WTC11 (cell line): ENCODE results near the gene GATD1.

Experiments
- CTCF ChIP-seq: fragments of 200-600 bp; IDR thresholded peaks from 2 replicates; pipeline ENCODE4 v1.8.0; 2022; ENCODE audit warnings: antibody characterized with exemption
- GRHL2 ChIP-seq: fragments of 250-450 bp; sonication (Bioruptor Pico); IDR thresholded peaks from 2 replicates; pipeline ENCODE4 v1.8.0; 2022; ENCODE audit warnings: mild to moderate bottlenecking, moderate library complexity; ENCODE audit not compliant: insufficient replicate concordance, severe bottlenecking
- JUN ChIP-seq: sonication (generic); formaldehyde crosslinking; IDR thresholded peaks from 2 replicates; pipeline ENCODE4 v1.8.0; 2023; ENCODE audit warnings: mild to moderate bottlenecking, missing genetic modification reagents
- MLX ChIP-seq: sonication (generic); formaldehyde crosslinking; IDR thresholded peaks from 2 replicates; pipeline ENCODE4 v1.8.1; 2023; ENCODE audit warnings: mild to moderate bottlenecking, missing genetic modification reagents, moderate library complexity
- SOX15 ChIP-seq: fragments of 250-450 bp; sonication (Bioruptor Pico); IDR thresholded peaks from 2 replicates; pipeline ENCODE4 v1.9.0; 2021; ENCODE audit warnings: mild to moderate bottlenecking

- TF ChIP-seq MLX (CRISPR knock-in tag) (no peak), CTCF (no peak), SOX15 (CRISPR knock-in tag) (no peak), GRHL2 (CRISPR knock-in tag) (no peak), JUN (CRISPR knock-in tag) (no peak)
Observed at GRCh38 chr11:727281-727701, 50.0 kb downstream of the GATD1 start.
